ENCODE results near the gene FAM110C.
"Not testable (repeated sequence)": the region's sequence is repeated elsewhere in the genome, so short reads cannot be mapped to it uniquely, and the experiment has no call there.

The FAM110C gene

GRCh38 chr2:46471-47345, at the start of gene FAM110C:
Gene FAM110C, minus strand, starts transcription at chr2:46505. Its CDS starts 120 bp downstream, at chr2:46385.
- H3K27ac ChIP-seq (ENCODE audit: low read depth, low read length) = no peak within 1 kb of the TSS
- peaks cover 7 to 30% of the 10 kb centered on the region in 2 donors for H3K27me3 ChIP-seq (ENCODE audit: control insufficient read depth in 1 of 2, insufficient read depth in 2 of 2, low read length in 2 of 2)
- peak within 1 kb of the TSS in 1 of 2 donors; percentile 47 for H3K4me3 ChIP-seq (ENCODE audit: low read depth in 1 of 2, low read length in 2 of 2)

DNA sequence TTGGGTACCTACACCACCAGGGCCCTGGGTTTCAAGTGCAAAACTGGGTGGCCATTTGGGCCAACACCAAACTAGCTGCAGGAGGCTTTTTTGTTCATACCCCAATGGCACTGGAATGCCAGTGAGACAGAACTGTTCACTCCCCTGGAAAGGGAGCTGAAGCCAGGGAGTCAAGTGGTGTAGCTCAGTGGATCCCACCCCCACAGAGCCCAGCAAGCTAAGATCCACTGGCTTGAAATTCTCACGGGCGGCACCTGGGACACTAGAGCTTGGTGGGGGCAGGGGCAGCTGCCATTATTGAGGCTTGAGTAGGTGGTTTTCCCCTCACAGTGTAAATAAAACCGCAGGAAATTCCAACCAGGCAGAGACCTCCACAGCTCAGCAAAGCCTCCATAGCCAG, 46.0 kb upstream of the FAM110C start:
- H3K27me3 ChIP-seq (ENCODE audit: control insufficient read depth in 1 of 2, insufficient read depth in 2 of 2, low read length in 2 of 2) = no peaks in the 10 kb centered on the region
- H3K27ac ChIP-seq (ENCODE audit: low read depth, low read length) = no peak overlapping the region
- H3K36me3 ChIP-seq (ENCODE audit: insufficient read depth, low read length) = no peaks in the 10 kb centered on the region
- H3K9ac ChIP-seq (ENCODE audit: low read length) = no peak overlapping the region
- no peak overlapping the region for H3K4me3 ChIP-seq (ENCODE audit: low read depth in 1 of 2, low read length in 2 of 2)
- no peaks in the 10 kb centered on the region for H3K9me3 ChIP-seq (ENCODE audit: low read length)
- no peaks in the 10 kb centered on the region for H3K4me1 ChIP-seq (ENCODE audit: insufficient read depth, low read length)

More at GRCh38 chr2:46471-47345, at the start of gene FAM110C:
- H3K9ac ChIP-seq (ENCODE audit: low read length) = no peak within 1 kb of the TSS
- peaks cover 9% of the 10 kb centered on the region for H3K4me1 ChIP-seq (ENCODE audit: insufficient read depth, low read length)
- no peaks in the 10 kb centered on the region for H3K36me3 ChIP-seq (ENCODE audit: insufficient read depth, low read length)
- H3K9me3 ChIP-seq (ENCODE audit: low read length) = no peaks in the 10 kb centered on the region

- H3K9me3 ChIP-seq (ENCODE audit: low read length) = no peaks in the 10 kb centered on the region
- no peak overlapping the region for H3K9ac ChIP-seq (ENCODE audit: low read length)
- H3K4me1 ChIP-seq (ENCODE audit: insufficient read depth, low read length) = no peaks in the 10 kb centered on the region
- no peaks in the 10 kb centered on the region for H3K27me3 ChIP-seq (ENCODE audit: control insufficient read depth in 1 of 2, insufficient read depth in 2 of 2, low read length in 2 of 2)
- no peak overlapping the region for H3K27ac ChIP-seq (ENCODE audit: low read depth, low read length)
- no peak overlapping the region for H3K4me3 ChIP-seq (ENCODE audit: low read depth in 1 of 2, low read length in 2 of 2)
- H3K36me3 ChIP-seq (ENCODE audit: insufficient read depth, low read length) = no peaks in the 10 kb centered on the region
These were observed 44.5 kb upstream of the FAM110C start for GRCh38 chr2:90645-91312.

DNA sequence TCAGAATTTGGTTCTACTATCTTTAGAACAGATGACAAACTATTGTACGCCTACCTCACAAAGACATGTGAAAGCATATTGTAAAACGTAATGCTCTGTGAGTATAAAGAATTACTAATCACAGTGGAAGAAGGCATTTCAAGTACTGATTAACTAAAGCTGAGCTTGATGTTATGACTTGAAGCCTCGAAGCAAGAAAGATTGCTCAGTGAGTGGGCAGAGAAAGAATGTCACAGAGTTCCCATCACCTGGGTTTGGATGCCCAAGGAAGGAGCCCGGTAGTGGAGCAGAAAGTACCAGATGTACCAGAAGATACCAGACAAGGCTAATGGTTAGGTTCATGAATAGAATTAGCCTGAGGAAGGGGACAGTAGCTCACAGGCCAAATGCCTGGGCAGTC, 39.5 kb upstream of the FAM110C start:
- Histone ChIP-seq H3K4me1 (ENCODE audit: insufficient read depth, low read length) (no peaks in the 10 kb centered on the region), H3K27me3 (ENCODE audit: control insufficient read depth in 1 of 2, insufficient read depth in 2 of 2, low read length in 2 of 2) (no peaks in the 10 kb centered on the region), H3K36me3 (ENCODE audit: insufficient read depth, low read length) (no peaks in the 10 kb centered on the region), H3K4me3 (ENCODE audit: low read depth in 1 of 2, low read length in 2 of 2) (no peak overlapping the region), H3K9ac (ENCODE audit: low read length) (no peak overlapping the region), H3K27ac (ENCODE audit: low read depth, low read length) (no peak overlapping the region), H3K9me3 (ENCODE audit: low read length) (no peaks in the 10 kb centered on the region)

GRCh38 chr2:84121-84520, 37.8 kb upstream of the FAM110C start:
- H3K27ac ChIP-seq (ENCODE audit: low read depth, low read length) = no peak overlapping the region
- H3K9me3 ChIP-seq (ENCODE audit: low read length) = no peaks in the 10 kb centered on the region
- H3K4me1 ChIP-seq (ENCODE audit: insufficient read depth, low read length) = no peaks in the 10 kb centered on the region
- H3K27me3 ChIP-seq (ENCODE audit: control insufficient read depth in 1 of 2, insufficient read depth in 2 of 2, low read length in 2 of 2) = no peaks in the 10 kb centered on the region
- no peaks in the 10 kb centered on the region for H3K36me3 ChIP-seq (ENCODE audit: insufficient read depth, low read length)
- H3K4me3 ChIP-seq (ENCODE audit: low read depth in 1 of 2, low read length in 2 of 2) = no peak overlapping the region
- H3K9ac ChIP-seq (ENCODE audit: low read length) = no peak overlapping the region

GRCh38 chr2:80971-81736, 34.8 kb upstream of the FAM110C start:
- Histone ChIP-seq H3K4me1 (ENCODE audit: insufficient read depth, low read length) (no peaks in the 10 kb centered on the region), H3K9me3 (ENCODE audit: low read length) (no peaks in the 10 kb centered on the region), H3K27ac (ENCODE audit: low read depth, low read length) (no peak overlapping the region), H3K36me3 (ENCODE audit: insufficient read depth, low read length) (no peaks in the 10 kb centered on the region), H3K9ac (ENCODE audit: low read length) (no peak overlapping the region), H3K4me3 (ENCODE audit: low read depth in 1 of 2, low read length in 2 of 2) (no peak overlapping the region), H3K27me3 (ENCODE audit: control insufficient read depth in 1 of 2, insufficient read depth in 2 of 2, low read length in 2 of 2) (no peaks in the 10 kb centered on the region)

DNA sequence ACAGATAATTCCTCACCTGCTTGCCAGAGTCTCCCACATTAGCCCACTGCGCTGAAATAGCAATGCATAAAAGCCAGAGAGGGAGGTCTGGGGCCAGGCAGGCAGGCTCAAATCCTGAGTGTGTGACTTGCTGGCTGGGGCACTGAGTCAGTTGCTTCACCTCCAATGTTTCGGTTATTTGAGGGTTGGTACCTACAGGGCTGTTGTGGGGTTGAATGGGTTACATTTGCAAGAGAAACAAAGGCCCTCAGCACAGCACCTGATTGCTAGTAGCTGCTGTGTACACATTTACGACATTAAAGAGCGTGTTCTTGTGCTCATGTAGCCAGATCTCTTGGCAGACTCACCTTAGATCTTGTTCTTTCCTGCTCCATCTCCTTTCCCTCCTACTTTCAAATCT, 34.1 kb upstream of the FAM110C start:
- Histone ChIP-seq H3K4me3 (ENCODE audit: low read depth in 1 of 2, low read length in 2 of 2) (no peak overlapping the region), H3K4me1 (ENCODE audit: insufficient read depth, low read length) (no peaks in the 10 kb centered on the region)

DNA sequence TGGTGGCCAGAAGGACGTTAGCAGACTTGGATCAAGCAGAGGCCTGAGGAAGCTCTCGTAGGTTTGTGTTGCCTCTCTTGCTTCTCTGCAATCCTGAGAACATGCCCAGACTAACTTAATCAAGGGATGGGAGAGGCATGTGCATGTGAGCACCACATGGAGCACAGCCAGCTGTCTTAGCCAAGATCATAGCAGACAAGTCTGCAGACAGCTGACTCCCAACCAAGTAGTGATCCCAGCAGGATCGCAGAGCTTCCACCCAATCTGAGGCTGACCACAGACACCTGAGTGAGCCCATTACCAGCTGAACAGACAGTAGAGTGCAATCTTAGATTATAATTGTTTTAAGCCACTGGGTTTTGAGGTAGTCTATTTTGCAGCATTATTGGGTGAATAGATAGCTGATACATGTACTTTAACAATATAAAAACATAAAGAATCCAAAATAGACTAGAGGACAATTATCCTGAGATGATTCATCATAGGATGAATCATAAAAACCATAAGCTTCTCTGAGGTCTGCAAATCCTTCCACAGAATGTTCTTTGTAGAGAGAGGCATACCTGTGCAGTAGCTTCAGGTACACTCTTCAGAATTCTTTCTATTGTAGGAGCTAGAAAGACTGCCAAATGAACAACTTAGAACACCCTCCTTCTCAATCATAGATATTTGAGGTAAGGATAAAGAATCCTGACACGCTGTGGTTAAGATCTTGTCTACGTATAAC, 25.2 kb upstream of the FAM110C start:
- H3K27ac ChIP-seq (ENCODE audit: low read depth, low read length) = no peak overlapping the region
- no peak overlapping the region for H3K9ac ChIP-seq (ENCODE audit: low read length)
- H3K36me3 ChIP-seq (ENCODE audit: insufficient read depth, low read length) = no peaks in the 10 kb centered on the region
- H3K4me1 ChIP-seq (ENCODE audit: insufficient read depth, low read length) = no peaks in the 10 kb centered on the region
- no peak overlapping the region for H3K4me3 ChIP-seq (ENCODE audit: low read depth in 1 of 2, low read length in 2 of 2)
- H3K9me3 ChIP-seq (ENCODE audit: low read length) = no peaks in the 10 kb centered on the region
- H3K27me3 ChIP-seq (ENCODE audit: control insufficient read depth in 1 of 2, insufficient read depth in 2 of 2, low read length in 2 of 2) = no peaks in the 10 kb centered on the region

More for the DNA sequence above, 34.1 kb upstream of the FAM110C start:
- no peaks in the 10 kb centered on the region for H3K9me3 ChIP-seq (ENCODE audit: low read length)
- no peak overlapping the region for H3K27ac ChIP-seq (ENCODE audit: low read depth, low read length)
- no peaks in the 10 kb centered on the region for H3K27me3 ChIP-seq (ENCODE audit: control insufficient read depth in 1 of 2, insufficient read depth in 2 of 2, low read length in 2 of 2)
- no peaks in the 10 kb centered on the region for H3K36me3 ChIP-seq (ENCODE audit: insufficient read depth, low read length)
- H3K9ac ChIP-seq (ENCODE audit: low read length) = no peak overlapping the region

GRCh38 chr2:69366-70344, 23.4 kb upstream of the FAM110C start:
- H3K36me3 ChIP-seq (ENCODE audit: insufficient read depth, low read length) = no peaks in the 10 kb centered on the region
- no peaks in the 10 kb centered on the region for H3K4me1 ChIP-seq (ENCODE audit: insufficient read depth, low read length)
- H3K9me3 ChIP-seq (ENCODE audit: low read length) = no peaks in the 10 kb centered on the region
- H3K9ac ChIP-seq (ENCODE audit: low read length) = no peak overlapping the region
- H3K4me3 ChIP-seq (ENCODE audit: low read depth in 1 of 2, low read length in 2 of 2) = no peak overlapping the region
- no peak overlapping the region for H3K27ac ChIP-seq (ENCODE audit: low read depth, low read length)
- no peaks in the 10 kb centered on the region for H3K27me3 ChIP-seq (ENCODE audit: control insufficient read depth in 1 of 2, insufficient read depth in 2 of 2, low read length in 2 of 2)

GRCh38 chr2:68637-69036, 22.3 kb upstream of the FAM110C start:
- H3K27ac ChIP-seq (ENCODE audit: low read depth, low read length); H3K4me1 ChIP-seq (ENCODE audit: insufficient read depth, low read length); H3K36me3 ChIP-seq (ENCODE audit: insufficient read depth, low read length); H3K9me3 ChIP-seq (ENCODE audit: low read length); H3K9ac ChIP-seq (ENCODE audit: low read length); H3K4me3 ChIP-seq (ENCODE audit: low read depth in 1 of 2, low read length in 2 of 2); H3K27me3 ChIP-seq (ENCODE audit: control insufficient read depth in 1 of 2, insufficient read depth in 2 of 2, low read length in 2 of 2): not testable (repeated sequence)

Data from muscle layer of colon (tissue), 2 donors.